ENCODE data around the gene NEGR1. TPM values are rescaled to one million over a fixed set of nuclear protein-coding genes. Genes with fewer than 3 reads are reported as not detected.

The NEGR1 gene
- total and polyA plus RNA-seq, 9 of the 15 experiments (the other 6 are each of a cell fraction or from before 2014, with no cell fraction given) = not detected

DNA sequence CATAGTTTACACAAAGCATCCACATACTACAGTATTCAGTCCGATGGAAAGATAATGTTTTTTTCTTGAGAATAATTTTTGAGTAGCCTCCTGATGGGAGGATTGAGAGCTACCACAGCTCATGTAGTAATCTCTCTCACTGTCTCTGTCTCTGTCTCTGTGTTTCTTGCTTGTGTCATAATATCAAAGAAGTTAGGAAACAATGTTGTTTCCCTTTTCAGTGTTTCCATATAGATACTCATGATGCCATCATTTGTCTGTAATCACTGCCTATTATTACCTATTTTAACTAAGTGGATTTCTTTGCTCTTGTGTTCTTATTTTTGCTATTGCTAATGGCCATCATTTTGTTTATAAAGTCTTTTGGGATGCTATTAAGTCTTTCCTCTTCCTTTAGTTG, 367.7 kb downstream of the NEGR1 start (continued):
- TF ChIP-seq, protein P1, sequence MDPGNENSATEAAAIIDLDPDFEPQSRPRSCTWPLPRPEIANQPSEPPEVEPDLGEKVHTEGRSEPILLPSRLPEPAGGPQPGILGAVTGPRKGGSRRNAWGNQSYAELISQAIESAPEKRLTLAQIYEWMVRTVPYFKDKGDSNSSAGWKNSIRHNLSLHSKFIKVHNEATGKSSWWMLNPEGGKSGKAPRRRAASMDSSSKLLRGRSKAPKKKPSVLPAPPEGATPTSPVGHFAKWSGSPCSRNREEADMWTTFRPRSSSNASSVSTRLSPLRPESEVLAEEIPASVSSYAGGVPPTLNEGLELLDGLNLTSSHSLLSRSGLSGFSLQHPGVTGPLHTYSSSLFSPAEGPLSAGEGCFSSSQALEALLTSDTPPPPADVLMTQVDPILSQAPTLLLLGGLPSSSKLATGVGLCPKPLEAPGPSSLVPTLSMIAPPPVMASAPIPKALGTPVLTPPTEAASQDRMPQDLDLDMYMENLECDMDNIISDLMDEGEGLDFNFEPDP (CRISPR knock-in tag; IDR thresholded peaks at IDR 0.05) = no peak

DNA sequence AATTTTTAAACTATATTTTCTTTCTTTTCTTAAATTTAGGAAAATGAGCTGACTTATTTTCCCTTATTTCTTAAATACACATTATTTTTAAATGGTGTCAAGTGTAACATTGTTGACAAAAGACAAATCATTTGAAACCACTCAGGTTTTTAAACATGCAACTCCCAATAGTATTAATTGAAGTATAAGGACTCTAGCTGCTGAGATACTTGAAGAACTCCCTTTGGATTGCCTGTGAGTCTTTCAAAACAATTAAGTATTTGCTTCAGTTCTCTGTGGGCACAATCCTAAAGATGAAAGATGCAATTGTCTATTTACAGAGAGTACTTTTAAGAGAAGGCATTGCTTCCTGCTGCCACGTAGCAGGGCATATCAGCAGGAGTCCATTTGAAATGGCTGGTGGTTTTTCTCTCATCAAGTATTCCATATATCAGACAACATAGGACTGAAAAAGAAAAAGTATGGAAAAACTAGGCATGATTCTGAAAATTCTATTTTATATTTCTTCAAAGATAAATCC, 373.4 kb downstream of the NEGR1 start:
- Histone ChIP-seq H3K27ac (ENCODE audit: extremely low read depth, low read depth, low read length) (no peak overlapping the region), H3K4me2 (ENCODE audit: insufficient read depth, low read length) (no peak overlapping the region), H3K36me3 (ENCODE audit: control insufficient read depth, insufficient read depth, low read length) (no peaks in the 10 kb centered on the region), H3K79me2 (ENCODE audit: control insufficient read depth, insufficient read depth, low read length) (no peaks in the 10 kb centered on the region), H3K9me1 (ENCODE audit: control insufficient read depth, insufficient read depth, low read length) (no peaks in the 10 kb centered on the region), H3K9me3 (replicated peaks; ENCODE audit: control insufficient read depth, insufficient read depth, low read depth, low read length) (0 out of 2 replicates have a peak, but pooled peaks cover 1% of the 10 kb centered on the region), H3K9ac (ENCODE audit: insufficient read depth in 1 of 2, low read depth in 2 of 2, low read length in 2 of 2) (no peak overlapping the region), H3K4me1 (replicated peaks in 1 of 2; ENCODE audit: control insufficient read depth in 2 of 2, insufficient read depth in 2 of 2, low read length in 2 of 2) (no peaks in the 10 kb centered on the region), H3K27me3 (ENCODE audit: control insufficient read depth in 2 of 2, insufficient read depth in 2 of 2, low read length in 2 of 2) (no peaks in the 10 kb centered on the region), H2AFZ (ENCODE audit: low read depth, low read length) (no peak overlapping the region), H4K20me1 (replicated peaks; ENCODE audit: control insufficient read depth, insufficient read depth, low read length) (no peaks in the 10 kb centered on the region), H3K4me3 (no peak overlapping the region)
- no peak for FAIRE-seq
- in situ Hi-C loops (cut with MboI) (no loop called here), intact Hi-C loops (cut with micrococcal nuclease) (no loop called here)
- WGBS (ENCODE audit: insufficient coverage, low coverage, missing lambda C conversion rate) = 0% methylated on average over 1 of the region's 1 CpG
- no TSS peak for BruUV-seq (replicated peaks)
- ChIA-PET POLR2A (no interaction called here), CTCF (ENCODE audit: low intra/inter-chr PET ratio) (no interaction called here)
- DNase-seq (ENCODE audit: extremely low read depth in 1 of 4, low spot score in 3 of 4) = no peak
- ATAC-seq = no peak
- TF ChIP-seq ZNF316 (IDR thresholded peaks at IDR 0.05) (no peak), STAT5B (CRISPR knock-in tag; IDR thresholded peaks at IDR 0.05) (no peak), ZC3H4 (CRISPR knock-in tag; IDR thresholded peaks at IDR 0.05; ENCODE audit: borderline replicate concordance) (no peak), PML (IDR thresholded peaks at IDR 0.05; ENCODE audit: low read length) (no peak), ZNF584 (CRISPR knock-in tag; IDR thresholded peaks at IDR 0.05; ENCODE audit: low read depth) (no peak), DPF2 (IDR thresholded peaks at IDR 0.05) (no peak), CHD2 (IDR thresholded peaks at IDR 0.05; ENCODE audit: low read depth, low read length) (no peak), ZNF143 (CRISPR knock-in tag; IDR thresholded peaks at IDR 0.05) (no peak)
- TF ChIP-seq, protein P2, sequence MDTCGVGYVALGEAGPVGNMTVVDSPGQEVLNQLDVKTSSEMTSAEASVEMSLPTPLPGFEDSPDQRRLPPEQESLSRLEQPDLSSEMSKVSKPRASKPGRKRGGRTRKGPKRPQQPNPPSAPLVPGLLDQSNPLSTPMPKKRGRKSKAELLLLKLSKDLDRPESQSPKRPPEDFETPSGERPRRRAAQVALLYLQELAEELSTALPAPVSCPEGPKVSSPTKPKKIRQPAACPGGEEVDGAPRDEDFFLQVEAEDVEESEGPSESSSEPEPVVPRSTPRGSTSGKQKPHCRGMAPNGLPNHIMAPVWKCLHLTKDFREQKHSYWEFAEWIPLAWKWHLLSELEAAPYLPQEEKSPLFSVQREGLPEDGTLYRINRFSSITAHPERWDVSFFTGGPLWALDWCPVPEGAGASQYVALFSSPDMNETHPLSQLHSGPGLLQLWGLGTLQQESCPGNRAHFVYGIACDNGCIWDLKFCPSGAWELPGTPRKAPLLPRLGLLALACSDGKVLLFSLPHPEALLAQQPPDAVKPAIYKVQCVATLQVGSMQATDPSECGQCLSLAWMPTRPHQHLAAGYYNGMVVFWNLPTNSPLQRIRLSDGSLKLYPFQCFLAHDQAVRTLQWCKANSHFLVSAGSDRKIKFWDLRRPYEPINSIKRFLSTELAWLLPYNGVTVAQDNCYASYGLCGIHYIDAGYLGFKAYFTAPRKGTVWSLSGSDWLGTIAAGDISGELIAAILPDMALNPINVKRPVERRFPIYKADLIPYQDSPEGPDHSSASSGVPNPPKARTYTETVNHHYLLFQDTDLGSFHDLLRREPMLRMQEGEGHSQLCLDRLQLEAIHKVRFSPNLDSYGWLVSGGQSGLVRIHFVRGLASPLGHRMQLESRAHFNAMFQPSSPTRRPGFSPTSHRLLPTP (IDR thresholded peaks at IDR 0.05; ENCODE audit: borderline replicate concordance, extremely low read depth, insufficient read length) = no peak
- TF ChIP-seq, protein P3, sequence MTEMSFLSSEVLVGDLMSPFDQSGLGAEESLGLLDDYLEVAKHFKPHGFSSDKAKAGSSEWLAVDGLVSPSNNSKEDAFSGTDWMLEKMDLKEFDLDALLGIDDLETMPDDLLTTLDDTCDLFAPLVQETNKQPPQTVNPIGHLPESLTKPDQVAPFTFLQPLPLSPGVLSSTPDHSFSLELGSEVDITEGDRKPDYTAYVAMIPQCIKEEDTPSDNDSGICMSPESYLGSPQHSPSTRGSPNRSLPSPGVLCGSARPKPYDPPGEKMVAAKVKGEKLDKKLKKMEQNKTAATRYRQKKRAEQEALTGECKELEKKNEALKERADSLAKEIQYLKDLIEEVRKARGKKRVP (CRISPR knock-in tag; IDR thresholded peaks at IDR 0.05) = no peak
- TF ChIP-seq, protein P4, sequence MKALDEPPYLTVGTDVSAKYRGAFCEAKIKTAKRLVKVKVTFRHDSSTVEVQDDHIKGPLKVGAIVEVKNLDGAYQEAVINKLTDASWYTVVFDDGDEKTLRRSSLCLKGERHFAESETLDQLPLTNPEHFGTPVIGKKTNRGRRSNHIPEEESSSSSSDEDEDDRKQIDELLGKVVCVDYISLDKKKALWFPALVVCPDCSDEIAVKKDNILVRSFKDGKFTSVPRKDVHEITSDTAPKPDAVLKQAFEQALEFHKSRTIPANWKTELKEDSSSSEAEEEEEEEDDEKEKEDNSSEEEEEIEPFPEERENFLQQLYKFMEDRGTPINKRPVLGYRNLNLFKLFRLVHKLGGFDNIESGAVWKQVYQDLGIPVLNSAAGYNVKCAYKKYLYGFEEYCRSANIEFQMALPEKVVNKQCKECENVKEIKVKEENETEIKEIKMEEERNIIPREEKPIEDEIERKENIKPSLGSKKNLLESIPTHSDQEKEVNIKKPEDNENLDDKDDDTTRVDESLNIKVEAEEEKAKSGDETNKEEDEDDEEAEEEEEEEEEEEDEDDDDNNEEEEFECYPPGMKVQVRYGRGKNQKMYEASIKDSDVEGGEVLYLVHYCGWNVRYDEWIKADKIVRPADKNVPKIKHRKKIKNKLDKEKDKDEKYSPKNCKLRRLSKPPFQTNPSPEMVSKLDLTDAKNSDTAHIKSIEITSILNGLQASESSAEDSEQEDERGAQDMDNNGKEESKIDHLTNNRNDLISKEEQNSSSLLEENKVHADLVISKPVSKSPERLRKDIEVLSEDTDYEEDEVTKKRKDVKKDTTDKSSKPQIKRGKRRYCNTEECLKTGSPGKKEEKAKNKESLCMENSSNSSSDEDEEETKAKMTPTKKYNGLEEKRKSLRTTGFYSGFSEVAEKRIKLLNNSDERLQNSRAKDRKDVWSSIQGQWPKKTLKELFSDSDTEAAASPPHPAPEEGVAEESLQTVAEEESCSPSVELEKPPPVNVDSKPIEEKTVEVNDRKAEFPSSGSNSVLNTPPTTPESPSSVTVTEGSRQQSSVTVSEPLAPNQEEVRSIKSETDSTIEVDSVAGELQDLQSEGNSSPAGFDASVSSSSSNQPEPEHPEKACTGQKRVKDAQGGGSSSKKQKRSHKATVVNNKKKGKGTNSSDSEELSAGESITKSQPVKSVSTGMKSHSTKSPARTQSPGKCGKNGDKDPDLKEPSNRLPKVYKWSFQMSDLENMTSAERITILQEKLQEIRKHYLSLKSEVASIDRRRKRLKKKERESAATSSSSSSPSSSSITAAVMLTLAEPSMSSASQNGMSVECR (CRISPR knock-in tag; IDR thresholded peaks at IDR 0.05) = no peak
